GM18907 (cell line): ENCODE data around the gene RBM47.
A peak's percentile ranks its signal among the peaks of the same experiment; 100 is the strongest.
"Not testable (repeated sequence)": the region's sequence is repeated elsewhere in the genome, so short reads cannot be mapped to it uniquely, and the experiment has no call there.

ENCODE experiments used
- ATAC-seq: cut with Tn5 transposase; IDR thresholded peaks from one replicate; pipeline ENCODE4 v1.9.1; 2021; ENCODE audit warnings: mild to moderate bottlenecking, moderate library complexity; ENCODE audit not compliant: unreplicated experiment

RBM47 gene

GRCh38 chr4:40544221-40544620, 85.4 kb downstream of the RBM47 start:
- no peak for ATAC-seq

GRCh38 chr4:40540800-40541199, 88.9 kb downstream of the RBM47 start:
- ATAC-seq = no peak

GRCh38 chr4:40536032-40536431, 93.6 kb downstream of the RBM47 start:
- peak; percentile 61 for ATAC-seq

- ATAC-seq = no peak
Measured at GRCh38 chr4:40531636-40532023, 98.0 kb downstream of the RBM47 start.

GRCh38 chr4:40530961-40531635, 98.6 kb downstream of the RBM47 start:
- ATAC-seq = no peak

- ATAC-seq = no peak
Measured at GRCh38 chr4:40526741-40527140, 102.9 kb downstream of the RBM47 start.

GRCh38 chr4:40525752-40526598, 103.7 kb downstream of the RBM47 start:
- no peak for ATAC-seq

GRCh38 chr4:40524366-40525041, 105.2 kb downstream of the RBM47 start:
- no peak for ATAC-seq

- no peak for ATAC-seq
Measured at GRCh38 chr4:40523581-40523980, 106.1 kb downstream of the RBM47 start.

- ATAC-seq = no peak
Measured at GRCh38 chr4:40521957-40522356, 107.7 kb downstream of the RBM47 start.

- ATAC-seq = no peak
Measured at GRCh38 chr4:40520533-40520932, 109.1 kb downstream of the RBM47 start.

- not testable (repeated sequence) for ATAC-seq
Measured at GRCh38 chr4:40517081-40517480, 112.6 kb downstream of the RBM47 start.

- peak; percentile 45 for ATAC-seq
Measured at GRCh38 chr4:40516651-40517050, 113.0 kb downstream of the RBM47 start.

- ATAC-seq = peak; percentile 84
Measured at GRCh38 chr4:40515398-40516293, 114.0 kb downstream of the RBM47 start.

- no peak for ATAC-seq
Measured at GRCh38 chr4:40515037-40515397, 114.6 kb downstream of the RBM47 start.

GRCh38 chr4:40514497-40514951, 115.1 kb downstream of the RBM47 start:
- ATAC-seq = no peak

- no peak for ATAC-seq
Measured at GRCh38 chr4:40511036-40511614, 118.5 kb downstream of the RBM47 start.

- no peak for ATAC-seq
Measured at GRCh38 chr4:40507977-40508376, 121.7 kb downstream of the RBM47 start.

- ATAC-seq = no peak
Measured at GRCh38 chr4:40506492-40506891, 123.2 kb downstream of the RBM47 start.

GRCh38 chr4:40506066-40506465, 123.6 kb downstream of the RBM47 start:
- ATAC-seq = no peak
